Gastrocnemius medialis (tissue), 4 donors: ENCODE measurements around the gene SDC1. TPM values are rescaled to one million over a fixed set of nuclear protein-coding genes. Genes with fewer than 3 reads are reported as not detected.

ENCODE experiments used
- ATAC-seq, 2 donors: fragments of 150-250 bp; one replicate each; pipeline ENCODE4 v1.9.1; 2016
- DNase-seq, 2 donors: peaks; one replicate each; pipeline ENCODE4 v3.0.0-alpha.2; 2019
- H3K27ac ChIP-seq, 4 donors: fragments of 200-600 bp; sonication (generic); 1 replicate in 1 of 4; 2 replicates in 3 of 4; pipeline ENCODE4 v1.5.1; 2016 to 2018; ENCODE audit warnings: mild to moderate bottlenecking in 2 of 4, moderate library complexity in 1 of 4
- H3K27me3 ChIP-seq, 3 donors: fragments of 200-600 bp; sonication (generic) in 2 of 3; 1 replicate in 1 of 3; 2 replicates in 2 of 3; pipeline versions ENCODE4 v1.5.1 to v1.6.0; 2016 to 2019; ENCODE audit warnings: mild to moderate bottlenecking in 1 of 3, moderate library complexity in 1 of 3
- H3K36me3 ChIP-seq, 2 donors: fragments of 200-600 bp; sonication (generic) in 1 of 2; one replicate each; pipeline ENCODE4 v1.5.1; 2017 to 2018
- H3K4me1 ChIP-seq, 2 donors: fragments of 200-600 bp; sonication (generic) in 1 of 2; one replicate each; pipeline ENCODE4 v1.5.1; 2016 to 2017; ENCODE audit warnings: mild to moderate bottlenecking in 2 of 2
- H3K4me3 ChIP-seq, 4 donors: fragments of 200-600 bp; sonication (generic) in 3 of 4; 1 replicate in 1 of 4; 2 replicates in 3 of 4; pipeline ENCODE4 v1.5.1; 2016 to 2019; ENCODE audit warnings: mild to moderate bottlenecking in 2 of 4
- H3K9me3 ChIP-seq, 3 donors: fragments of 200-600 bp; sonication (generic) in 2 of 3; 1 replicate in 1 of 3; 2 replicates in 2 of 3; pipeline ENCODE4 v1.5.1; 2016 to 2019
- POLR2A ChIP-seq, 2 donors: fragments of 450-650 bp; IDR thresholded peaks; one replicate each; pipeline ENCODE4 v1.6.1; 2017; ENCODE audit warnings: antibody characterized with exemption in 2 of 2, mild to moderate bottlenecking in 2 of 2, moderate library complexity in 2 of 2
- in situ Hi-C, 4 donors: fragments of 200-750 bp; cut with MboI; loops; one replicate each; pipeline versions ENCODE4 v1.15.0 to v1.8.0; 2017; ENCODE audit warnings: low sequenced_read_pairs in 4 of 4
- intact Hi-C: fragments of 100-400 bp; cut with DNase I; formaldehyde crosslinking; loops from one replicate; pipeline ENCODE4 v1.15.1; 2023; ENCODE audit warnings: low total_unique reads
- total RNA-seq, 4 donors: library from RNA; depleted of rRNA; stranded (reverse); fragments of >200 nt; gene quantifications; one replicate each; pipeline versions ENCODE4 v1.1.0 to v1.2.3, GENCODE V29; 2016
- TF ChIP-seq, protein P1 (sequence below), 5 experiments: fragments of 450-650 bp in 3 of 5; fragments of 200-600 bp in 2 of 5; sonication (generic) in 2 of 5; IDR thresholded peaks in 4 of 5; conservative IDR thresholded peaks in 1 of 5; 1 replicate in 4 of 5; 2 replicates in 1 of 5; pipeline ENCODE4 v1.5.1; 2016 to 2019; ENCODE audit warnings: antibody characterized with exemption in 5 of 5, mild to moderate bottlenecking in 3 of 5, moderate library complexity in 3 of 5

Gene SDC1
- total RNA-seq, 4 donors from 2014 or later, result 0.41 to 1.2 (median 1.2) TPM; not detected in 1

DNA sequence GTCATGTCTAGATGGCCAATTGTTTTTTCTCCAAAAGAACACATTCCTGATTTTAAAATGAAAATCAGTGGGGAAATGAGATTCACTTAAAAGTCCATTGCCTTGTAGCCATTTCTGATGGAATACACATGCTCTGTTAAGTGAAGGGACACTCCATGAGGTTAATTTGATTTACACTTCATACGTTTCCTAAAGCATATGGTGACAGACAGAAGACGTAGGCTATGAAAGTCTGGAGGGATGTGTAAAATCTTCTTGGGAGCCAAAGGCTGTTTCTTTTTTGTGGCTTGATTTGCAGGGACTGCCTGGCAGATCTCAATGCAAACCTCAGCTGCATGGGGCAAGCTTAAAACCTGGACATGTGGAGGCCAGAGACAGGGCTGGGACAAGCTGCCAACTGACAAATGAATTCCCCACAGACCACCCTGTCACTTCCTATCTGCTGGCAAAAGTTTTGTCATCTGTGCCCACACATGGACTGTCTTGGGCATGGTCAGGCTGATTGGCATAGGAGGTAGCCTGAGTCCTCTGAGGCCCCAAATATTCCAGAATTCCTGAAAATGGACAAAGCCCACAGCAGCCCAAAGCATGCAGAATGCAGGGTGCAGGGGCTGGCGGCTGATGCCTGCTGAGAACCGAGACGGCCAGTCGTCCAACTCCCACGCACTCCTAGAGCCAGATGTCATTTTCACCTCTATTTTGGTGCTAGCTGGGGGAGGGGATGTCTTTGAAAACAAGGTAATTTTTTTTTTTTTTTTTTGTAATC lies 73.9 kb downstream of the SDC1 start:
- Histone ChIP-seq H3K4me3 (no peak overlapping the region), H3K4me1 (peaks cover 0 to 5% of the 10 kb centered on the region in 2 donors), H3K36me3 (no peaks in the 10 kb centered on the region), H3K9me3 (no peaks in the 10 kb centered on the region), H3K27ac (no peak overlapping the region), H3K27me3 (no peaks in the 10 kb centered on the region)
- intact Hi-C loops, result no loop called here
- no peak for ATAC-seq
- in situ Hi-C loops, result no loop called here
- no peak for DNase-seq
- TF ChIP-seq, protein P1, sequence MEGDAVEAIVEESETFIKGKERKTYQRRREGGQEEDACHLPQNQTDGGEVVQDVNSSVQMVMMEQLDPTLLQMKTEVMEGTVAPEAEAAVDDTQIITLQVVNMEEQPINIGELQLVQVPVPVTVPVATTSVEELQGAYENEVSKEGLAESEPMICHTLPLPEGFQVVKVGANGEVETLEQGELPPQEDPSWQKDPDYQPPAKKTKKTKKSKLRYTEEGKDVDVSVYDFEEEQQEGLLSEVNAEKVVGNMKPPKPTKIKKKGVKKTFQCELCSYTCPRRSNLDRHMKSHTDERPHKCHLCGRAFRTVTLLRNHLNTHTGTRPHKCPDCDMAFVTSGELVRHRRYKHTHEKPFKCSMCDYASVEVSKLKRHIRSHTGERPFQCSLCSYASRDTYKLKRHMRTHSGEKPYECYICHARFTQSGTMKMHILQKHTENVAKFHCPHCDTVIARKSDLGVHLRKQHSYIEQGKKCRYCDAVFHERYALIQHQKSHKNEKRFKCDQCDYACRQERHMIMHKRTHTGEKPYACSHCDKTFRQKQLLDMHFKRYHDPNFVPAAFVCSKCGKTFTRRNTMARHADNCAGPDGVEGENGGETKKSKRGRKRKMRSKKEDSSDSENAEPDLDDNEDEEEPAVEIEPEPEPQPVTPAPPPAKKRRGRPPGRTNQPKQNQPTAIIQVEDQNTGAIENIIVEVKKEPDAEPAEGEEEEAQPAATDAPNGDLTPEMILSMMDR (IDR thresholded peaks at IDR 0.05 in 4 of 5, conservative IDR thresholded peaks at IDR 0.05 in 1 of 5), result no peak
- no peak for TF ChIP-seq POLR2A (IDR thresholded peaks at IDR 0.05)

Other genes starting within 250 kb of the SDC1 start
- gene WDR35, start 235.0 kb downstream of the SDC1 start, total RNA-seq, result 1 to 10 TPM; 3.3 to 4.5 (median 3.7) TPM
- gene MATN3, start 212.5 kb downstream of the SDC1 start, total RNA-seq, result under 1 TPM in 3 of 4 donors, not detected in 1; 0.26 to 0.35 (median 0.34) TPM
- 10 to 100 TPM; 53.8 to 62.3 (median 57.4) TPM for gene LAPTM4A, start 173.5 kb downstream of the SDC1 start, total RNA-seq
- gene PUM2, start 125.7 kb upstream of the SDC1 start, total RNA-seq, result 10 to 100 TPM; 26.0 to 36.4 (median 29.6) TPM
- gene RHOB, start 221.9 kb upstream of the SDC1 start, total RNA-seq, result 1,000 to 10,000 TPM in 2 of 4 donors, 100 to 1,000 TPM in 2; 696 to 1,267 (median 1,094) TPM